Activated B cell treated with CpG ODN at 0.5 μM for 24 hours (primary cell): Measurements from ENCODE around the gene MED29. TPM values are rescaled to one million over a fixed set of nuclear protein-coding genes. Genes with fewer than 3 reads are reported as not detected.

Experiments used
- ATAC-seq: fragments of 200-7000 bp; cut with Tn5 transposase; one replicate; pipeline ENCODE4 v1.10.0; 2021; ENCODE audit warnings: low read depth, mild to moderate bottlenecking, moderate library complexity
- CTCF ChIA-PET: fragments of 350-600 bp; sonication (Branson Sonifier 250); formaldehyde crosslinking; loops from one replicate; lab custom pipeline; 2021; ENCODE audit warnings: antibody characterized with exemption; lab: Charles Lee
- POLR2A ChIA-PET: fragments of 350-600 bp; sonication (Branson Sonifier 250); formaldehyde crosslinking; loops from one replicate; lab custom pipeline; 2021; ENCODE audit warnings: antibody characterized with exemption; lab: Charles Lee
- DNase-seq: peaks from one replicate; pipeline ENCODE4 v3.0.0; 2022
- H3K27ac Mint-ChIP-seq: one replicate; pipeline ENCODE4 v1.8.0; 2020; ENCODE audit warnings: mixed read lengths
- H3K27me3 Mint-ChIP-seq: one replicate; pipeline ENCODE4 v1.8.0; 2021; ENCODE audit warnings: mixed read lengths
- H3K36me3 Mint-ChIP-seq: one replicate; pipeline ENCODE4 v1.8.0; 2021; ENCODE audit warnings: low read depth, mixed read lengths
- H3K4me1 Mint-ChIP-seq: one replicate; pipeline ENCODE4 v1.8.0; 2021; ENCODE audit warnings: mixed read lengths
- H3K4me3 Mint-ChIP-seq: one replicate; pipeline ENCODE4 v1.8.0; 2020; ENCODE audit warnings: mild to moderate bottlenecking, mixed read lengths
- H3K9me3 Mint-ChIP-seq: one replicate; pipeline ENCODE4 v1.8.0; 2020; ENCODE audit warnings: mixed read lengths
- intact Hi-C: fragments of 100-400 bp; cut with micrococcal nuclease; formaldehyde crosslinking; loops from one replicate; pipeline ENCODE4 v1.15.1; 2024
- total RNA-seq: library from RNA; stranded (reverse); gene quantifications from 2 replicates; pipeline ENCODE4 v1.2.3, GENCODE V29; 2022
- TF ChIP-seq, protein P1 (sequence below): fragments of 200-600 bp; IDR thresholded peaks from one replicate; pipeline ENCODE4 v1.8.0; 2022; ENCODE audit warnings: antibody characterized with exemption, mild to moderate bottlenecking

MED29 gene
- total RNA-seq, 1 donor from 2014 or later, result 39.0 TPM

- peaks cover 59% of the 10 kb centered on the region for H3K36me3 Mint-ChIP-seq
- H3K27me3 Mint-ChIP-seq, result no peaks in the 10 kb centered on the region
Measured at GRCh38 chr19:39370735-39371134, 20.4 kb upstream of the MED29 start.

DNA sequence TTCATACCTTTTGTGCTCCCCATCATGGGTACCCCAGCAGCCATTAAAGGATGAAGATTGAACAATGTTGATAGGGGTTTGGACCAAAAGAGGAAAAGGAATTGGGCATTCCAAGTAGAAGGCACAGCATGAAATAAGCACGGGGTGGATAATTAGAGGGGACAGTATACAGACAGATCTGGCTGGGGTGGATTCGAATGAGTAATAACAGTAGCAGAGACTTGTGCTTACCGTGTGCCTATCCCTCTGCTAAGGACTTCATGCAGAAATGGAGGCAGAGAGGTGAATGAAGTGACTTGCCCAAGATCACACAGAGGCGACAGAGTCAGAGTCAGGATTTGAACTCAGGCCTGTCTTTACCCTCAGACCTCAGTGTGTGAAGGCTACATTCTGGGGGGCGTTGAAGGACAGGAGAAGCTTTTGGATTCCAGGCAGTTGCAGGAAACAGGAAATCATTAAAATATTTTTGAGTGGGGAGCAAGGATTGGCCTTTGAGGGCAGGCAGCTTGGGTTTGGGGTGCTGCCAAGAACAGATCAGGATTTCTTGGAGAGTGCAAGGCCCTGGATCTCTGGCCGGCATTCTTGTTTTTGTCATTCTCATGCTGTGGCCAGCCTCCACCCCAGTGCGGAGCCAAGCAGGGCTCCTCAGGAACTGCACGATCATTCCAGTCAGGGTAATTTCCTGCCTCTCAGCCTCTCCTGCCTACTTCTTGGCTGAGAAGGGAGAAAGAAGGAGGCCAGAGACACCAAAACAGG is 19.0 kb upstream of the MED29 start:
- DNase-seq (no peak), ATAC-seq (no peak)
- H3K36me3 Mint-ChIP-seq, result peaks cover 69% of the 10 kb centered on the region
- H3K27me3 Mint-ChIP-seq, result no peaks in the 10 kb centered on the region
- no peak overlapping the region for H3K27ac Mint-ChIP-seq
- H3K4me3 Mint-ChIP-seq, result no peak overlapping the region
- H3K4me1 Mint-ChIP-seq, result no peaks in the 10 kb centered on the region
- intact Hi-C loops, result no loop called here
- ChIA-PET POLR2A (no interaction called here), CTCF (no interaction called here)
- H3K9me3 Mint-ChIP-seq, result no peaks in the 10 kb centered on the region
- TF ChIP-seq, protein P1, sequence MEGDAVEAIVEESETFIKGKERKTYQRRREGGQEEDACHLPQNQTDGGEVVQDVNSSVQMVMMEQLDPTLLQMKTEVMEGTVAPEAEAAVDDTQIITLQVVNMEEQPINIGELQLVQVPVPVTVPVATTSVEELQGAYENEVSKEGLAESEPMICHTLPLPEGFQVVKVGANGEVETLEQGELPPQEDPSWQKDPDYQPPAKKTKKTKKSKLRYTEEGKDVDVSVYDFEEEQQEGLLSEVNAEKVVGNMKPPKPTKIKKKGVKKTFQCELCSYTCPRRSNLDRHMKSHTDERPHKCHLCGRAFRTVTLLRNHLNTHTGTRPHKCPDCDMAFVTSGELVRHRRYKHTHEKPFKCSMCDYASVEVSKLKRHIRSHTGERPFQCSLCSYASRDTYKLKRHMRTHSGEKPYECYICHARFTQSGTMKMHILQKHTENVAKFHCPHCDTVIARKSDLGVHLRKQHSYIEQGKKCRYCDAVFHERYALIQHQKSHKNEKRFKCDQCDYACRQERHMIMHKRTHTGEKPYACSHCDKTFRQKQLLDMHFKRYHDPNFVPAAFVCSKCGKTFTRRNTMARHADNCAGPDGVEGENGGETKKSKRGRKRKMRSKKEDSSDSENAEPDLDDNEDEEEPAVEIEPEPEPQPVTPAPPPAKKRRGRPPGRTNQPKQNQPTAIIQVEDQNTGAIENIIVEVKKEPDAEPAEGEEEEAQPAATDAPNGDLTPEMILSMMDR, result no peak

More at GRCh38 chr19:39370735-39371134, 20.4 kb upstream of the MED29 start:
- DNase-seq, result no peak
- Mint-ChIP-seq H3K4me1 (peaks cover 3% of the 10 kb centered on the region), H3K9me3 (no peaks in the 10 kb centered on the region), H3K4me3 (no peak overlapping the region), H3K27ac (no peak overlapping the region)
- ChIA-PET CTCF (interaction anchor here (1.1 kb wide), 1 partner anchor 20 kb away, joined by 3 read pairs; no protein-coding TSS in a partner anchor), POLR2A (interaction anchor here (0.6 kb wide), 1 partner anchor 1200 kb away, joined by 3 read pairs; no protein-coding TSS in a partner anchor)
- no peak for ATAC-seq
- intact Hi-C loops, result no loop called here
- TF ChIP-seq, protein P1, result no peak

- DNase-seq (no peak), ATAC-seq (no peak)
- Mint-ChIP-seq H3K27ac (no peak overlapping the region), H3K36me3 (peaks cover 76% of the 10 kb centered on the region), H3K27me3 (no peaks in the 10 kb centered on the region), H3K9me3 (no peaks in the 10 kb centered on the region), H3K4me3 (no peak overlapping the region), H3K4me1 (no peaks in the 10 kb centered on the region)
- ChIA-PET CTCF (no interaction called here), POLR2A (no interaction called here)
- TF ChIP-seq, protein P1, result no peak
- intact Hi-C loops, result no loop called here
Measured at GRCh38 chr19:39372941-39373340, 18.2 kb upstream of the MED29 start.

- intact Hi-C loops, result no loop called here
- no peaks in the 10 kb centered on the region for H3K4me1 Mint-ChIP-seq
- no peak for ATAC-seq
- no peaks in the 10 kb centered on the region for H3K27me3 Mint-ChIP-seq
- DNase-seq, result no peak
- H3K9me3 Mint-ChIP-seq, result no peaks in the 10 kb centered on the region
- H3K36me3 Mint-ChIP-seq, result peaks cover 76% of the 10 kb centered on the region
- CTCF ChIA-PET, result no interaction called here
- no peak overlapping the region for H3K27ac Mint-ChIP-seq
- TF ChIP-seq, protein P1, result no peak
- POLR2A ChIA-PET, result interaction anchor here (1.1 kb wide), 1 partner anchor 15 kb away, joined by 3 read pairs; the partner anchor contains the start of gene MED29
- H3K4me3 Mint-ChIP-seq, result no peak overlapping the region
Measured at GRCh38 chr19:39375929-39376328, 15.2 kb upstream of the MED29 start.
